Naive thymus-derived CD4-positive, alpha-beta T cell (primary cell): ENCODE data around the gene RPL5. TPM values are rescaled to one million over a fixed set of nuclear protein-coding genes. Genes with fewer than 3 reads are reported as not detected.

Source experiments
- polyA plus RNA-seq, 2 donors: library from polyadenylated mRNA; unstranded; fragments of 300-500 nt; fragmentation: Illumina TruSeq; gene quantifications; one replicate each; pipeline ENCODE4 v1.2.3, GENCODE V29; 2021
- total RNA-seq, 6 experiments: library from RNA in 5 of 6; stranded (reverse) in 5 of 6; gene quantifications; 1 replicate in 5 of 6; 2 replicates in 1 of 6; pipeline ENCODE4 v1.2.3 and lab custom pipeline; 2021 to 2026

RPL5 gene
- total and polyA plus RNA-seq, 7 experiments from 2014 or later, result 764 to 3,358 (median 1,635) TPM

Other genes starting within 250 kb of the RPL5 start
- 10 to 100 TPM in 1 of 5 experiments, 1 to 10 TPM in 3, under 1 TPM in 1; 0.97 to 12.3 (median 2.2) TPM for gene EVI5, start 46.9 kb upstream of the RPL5 start, total RNA-seq
- under 1 TPM; 0.20 to 0.33 TPM for gene EVI5, start 46.9 kb upstream of the RPL5 start, polyA plus RNA-seq
- gene DIPK1A, start 129.4 kb downstream of the RPL5 start, total RNA-seq, result 10 to 100 TPM in 4 of 5 experiments, 1 to 10 TPM in 1; 9.9 to 15.8 (median 14.9) TPM
- 10 to 100 TPM; 17.3 to 21.9 TPM for gene DIPK1A, start 129.4 kb downstream of the RPL5 start, polyA plus RNA-seq
- 10 to 100 TPM; 35.3 to 63.1 (median 47.1) TPM for gene MTF2, start 247.2 kb downstream of the RPL5 start, total RNA-seq
- 10 to 100 TPM; 75.9 to 77.9 TPM for gene MTF2, start 247.2 kb downstream of the RPL5 start, polyA plus RNA-seq